GM19455 (cell line): ENCODE data around the gene IL18.
"Not testable (repeated sequence)": the region's sequence is repeated elsewhere in the genome, so short reads cannot be mapped to it uniquely, and the experiment has no call there.

Experiments
- ATAC-seq: cut with Tn5 transposase; IDR thresholded peaks from one replicate; pipeline ENCODE4 v1.9.1; 2021; ENCODE audit not compliant: unreplicated experiment

IL18 gene

GRCh38 chr11:112123129-112123528 is 40.8 kb downstream of the IL18 start:
- no peak for ATAC-seq

DNA sequence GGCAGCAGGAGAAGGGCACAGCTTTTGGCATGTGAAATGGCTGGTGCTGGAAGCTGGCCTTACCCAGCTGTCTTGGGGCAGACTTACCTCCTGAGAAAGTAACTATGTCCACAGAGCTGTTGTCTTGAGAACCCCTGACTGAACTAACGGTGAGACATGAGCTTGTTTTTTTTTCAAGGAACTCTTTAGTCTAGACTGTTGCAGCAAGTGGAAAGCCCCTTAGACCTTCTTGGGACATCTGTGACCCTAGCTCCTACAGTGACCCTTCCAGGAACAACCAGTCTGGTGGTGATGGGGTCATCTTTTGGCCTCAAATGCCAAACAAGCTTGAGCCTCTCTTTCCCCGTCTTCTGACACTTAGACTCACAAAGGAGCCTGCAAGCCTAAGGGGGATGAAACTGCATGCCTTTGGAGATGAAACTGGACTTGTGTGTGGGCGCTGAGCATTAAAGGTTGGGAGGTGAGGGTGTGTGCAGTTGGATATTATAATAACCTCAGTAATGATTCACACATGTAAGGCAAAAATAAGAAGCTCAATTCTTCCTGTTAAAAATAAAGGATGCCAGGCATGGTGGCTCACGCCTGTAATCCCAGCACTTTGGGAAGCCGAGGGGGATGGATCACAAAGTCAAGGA is 41.8 kb downstream of the IL18 start:
- no peak for ATAC-seq

- no peak for ATAC-seq
These were observed 45.7 kb downstream of the IL18 start for GRCh38 chr11:112118176-112118575.

GRCh38 chr11:112115386-112115785 is 48.5 kb downstream of the IL18 start:
- no peak for ATAC-seq

GRCh38 chr11:112114460-112114859 is 49.4 kb downstream of the IL18 start:
- ATAC-seq = no peak

GRCh38 chr11:112113539-112114457 is 50.1 kb downstream of the IL18 start:
- ATAC-seq = peak; percentile 72

GRCh38 chr11:112106070-112106469 is 57.8 kb downstream of the IL18 start:
- ATAC-seq = no peak

DNA sequence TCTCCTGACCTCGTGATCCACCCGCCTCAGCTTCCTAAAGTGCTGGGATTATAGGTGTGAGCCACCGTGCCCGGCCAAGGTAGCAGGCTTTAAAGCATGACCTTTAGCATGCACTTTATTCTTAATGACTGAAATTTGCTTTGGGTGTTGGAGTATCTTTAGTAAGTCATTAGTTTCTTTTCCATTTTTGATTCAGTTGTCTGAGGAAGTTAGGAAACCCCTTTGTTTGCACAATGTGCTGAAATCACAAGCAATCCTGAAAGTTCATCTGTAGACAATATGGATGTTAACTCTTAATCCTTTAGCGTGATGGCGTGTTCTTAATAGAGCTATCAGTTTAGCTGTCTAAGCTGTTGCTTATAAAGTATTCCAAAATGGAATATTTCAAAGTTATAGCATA is 60.4 kb downstream of the IL18 start:
- no peak for ATAC-seq

DNA sequence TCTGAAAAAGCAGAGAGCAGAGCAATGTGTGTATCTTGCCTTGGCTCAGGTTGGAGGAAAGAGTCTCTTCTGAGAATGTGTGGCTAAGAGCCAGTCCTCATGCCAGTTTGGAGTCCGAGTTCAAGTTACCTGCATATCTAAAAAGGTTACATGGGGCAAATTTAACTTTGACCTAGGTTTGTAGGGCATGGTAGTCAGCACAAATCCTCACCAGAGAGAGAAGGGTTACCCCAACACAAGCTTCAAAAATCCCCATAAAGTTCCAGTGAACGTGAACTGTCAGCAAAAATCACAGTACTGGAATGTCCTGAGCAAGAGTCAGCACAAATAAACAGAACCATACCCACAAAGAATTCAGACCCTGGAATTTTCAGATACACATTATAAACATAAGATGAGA is 63.4 kb downstream of the IL18 start:
- ATAC-seq = no peak

GRCh38 chr11:112097734-112098528 is 66.0 kb downstream of the IL18 start:
- no peak for ATAC-seq

GRCh38 chr11:112096194-112096593 is 67.7 kb downstream of the IL18 start:
- ATAC-seq = no peak

- ATAC-seq = not testable (repeated sequence)
These were observed 68.6 kb downstream of the IL18 start for GRCh38 chr11:112095302-112095701.
